GM23338 (cell line): Measurements from ENCODE around the gene PDIA3. TPM values are rescaled to one million over a fixed set of nuclear protein-coding genes. Genes with fewer than 3 reads are reported as not detected.
A peak's percentile ranks its signal among the peaks of the same experiment; 100 is the strongest.

Source experiments
- ATAC-seq: fragments of 200-7000 bp; cut with Tn5 transposase; 3 replicates; pipeline ENCODE4 v1.9.1; 2020
- DNase-seq: peaks from one replicate; pipeline ENCODE4 v3.0.0-alpha.2; 2015; ENCODE audit warnings: low spot score
- H2AFZ ChIP-seq: fragments of 200-600 bp; sonication (generic); 2 replicates; pipeline ENCODE4 v1.8.0; 2016; ENCODE audit warnings: antibody characterized with exemption, mild to moderate bottlenecking, moderate library complexity
- H3F3A ChIP-seq: fragments of 200-600 bp; sonication (generic); replicated peaks from 2 replicates; pipeline ENCODE4 v1.8.0; 2017; ENCODE audit warnings: antibody characterized with exemption, mixed run types, low read depth
- H3K27ac ChIP-seq: fragments of 200-600 bp; sonication (generic); 2 replicates; pipeline ENCODE4 v1.6.1; 2016; ENCODE audit warnings: low read depth
- H3K27me3 ChIP-seq: fragments of 200-600 bp; sonication (generic); 2 replicates; pipeline ENCODE4 v1.8.0; 2016; ENCODE audit warnings: mild to moderate bottlenecking, mixed run types, moderate library complexity; ENCODE audit not compliant: insufficient read depth
- H3K36me3 ChIP-seq: fragments of 200-600 bp; sonication (generic); 2 replicates; pipeline ENCODE4 v1.8.0; 2016; ENCODE audit warnings: mild to moderate bottlenecking; ENCODE audit not compliant: insufficient read depth
- H3K4me1 ChIP-seq: fragments of 200-600 bp; sonication (generic); 2 replicates; pipeline ENCODE4 v1.8.0; 2016; ENCODE audit warnings: mild to moderate bottlenecking, moderate library complexity; ENCODE audit not compliant: insufficient read depth
- H3K4me2 ChIP-seq: fragments of 200-600 bp; sonication (generic); 2 replicates; pipeline ENCODE4 v1.7.1; 2017; ENCODE audit warnings: mixed run types
- H3K4me3 ChIP-seq: fragments of 200-600 bp; sonication (generic); 2 replicates; pipeline ENCODE4 v1.6.1; 2016; ENCODE audit warnings: mixed run types
- H3K79me2 ChIP-seq: fragments of 200-600 bp; sonication (generic); replicated peaks from 2 replicates; pipeline ENCODE4 v1.8.0; 2017; ENCODE audit warnings: mild to moderate bottlenecking; ENCODE audit not compliant: insufficient read depth
- H3K9me2 ChIP-seq: fragments of 200-600 bp; sonication (generic); 2 replicates; pipeline ENCODE4 v1.8.0; 2017; ENCODE audit not compliant: insufficient read depth
- H4K20me1 ChIP-seq: fragments of 200-600 bp; sonication (generic); replicated peaks from 2 replicates; pipeline ENCODE4 v1.8.0; 2017; ENCODE audit warnings: mild to moderate bottlenecking; ENCODE audit not compliant: insufficient read depth
- H3K27ac Mint-ChIP-seq: 2 replicates; pipeline ENCODE4 v1.8.0; 2020; ENCODE audit warnings: inconsistent platforms, mild to moderate bottlenecking, moderate library complexity, mixed read lengths
- H3K27me3 Mint-ChIP-seq: 3 replicates; pipeline ENCODE4 v1.8.0; 2022; ENCODE audit warnings: low read depth, mild to moderate bottlenecking, moderate library complexity, mixed read lengths, inconsistent platforms; ENCODE audit not compliant: insufficient read depth, poor library complexity
- H3K36me3 Mint-ChIP-seq: 3 replicates; pipeline ENCODE4 v1.8.0; 2021; ENCODE audit warnings: low read depth, mild to moderate bottlenecking, inconsistent platforms, moderate library complexity, mixed read lengths
- H3K4me1 Mint-ChIP-seq: 3 replicates; pipeline ENCODE4 v1.8.0; 2020; ENCODE audit warnings: mild to moderate bottlenecking, inconsistent platforms, mixed read lengths
- H3K4me3 Mint-ChIP-seq: 3 replicates; pipeline ENCODE4 v1.8.0; 2021; ENCODE audit warnings: moderate library complexity, mild to moderate bottlenecking, inconsistent platforms, mixed read lengths
- H3K9me3 Mint-ChIP-seq: 3 replicates; pipeline ENCODE4 v1.8.0; 2020; ENCODE audit warnings: moderate library complexity, mild to moderate bottlenecking, inconsistent platforms, mixed read lengths
- CREB1 ChIP-seq: fragments of 250-450 bp; sonication (Bioruptor Pico); IDR thresholded peaks from 2 replicates; pipeline ENCODE4 v1.5.0; 2020; ENCODE audit warnings: low read depth, mild to moderate bottlenecking, moderate library complexity
- ETS1 ChIP-seq: IDR thresholded peaks from 2 replicates; pipeline ENCODE4 v1.6.1; 2016; ENCODE audit warnings: antibody characterized with exemption
- EZH2 ChIP-seq: fragments of 200-600 bp; sonication (generic); IDR thresholded peaks from one replicate; pipeline ENCODE4 v1.8.0; 2017; ENCODE audit warnings: antibody characterized with exemption, mild to moderate bottlenecking, low read depth; ENCODE audit not compliant: unreplicated experiment
- EZH2phosphoT487 ChIP-seq: fragments of 200-600 bp; sonication (generic); IDR thresholded peaks from one replicate; pipeline ENCODE4 v1.8.1; 2018; ENCODE audit warnings: antibody characterized with exemption; ENCODE audit not compliant: unreplicated experiment
- JUNB ChIP-seq: IDR thresholded peaks from one replicate; pipeline ENCODE4 v1.6.1; 2016; ENCODE audit warnings: antibody characterized with exemption; ENCODE audit not compliant: unreplicated experiment
- REST ChIP-seq: IDR thresholded peaks from one replicate; pipeline ENCODE4 v1.6.1; 2018; ENCODE audit warnings: antibody characterized with exemption; ENCODE audit not compliant: unreplicated experiment
- STAT1 ChIP-seq: IDR thresholded peaks from one replicate; pipeline ENCODE4 v1.6.1; 2016; ENCODE audit warnings: antibody characterized with exemption; ENCODE audit not compliant: unreplicated experiment
- ZNF114 ChIP-seq: fragments of 250-450 bp; sonication (Bioruptor Pico); IDR thresholded peaks from 2 replicates; pipeline ENCODE4 v1.5.0; 2020; ENCODE audit warnings: mild to moderate bottlenecking, moderate library complexity
- polyA plus RNA-seq: library from polyadenylated mRNA; unstranded; fragments of >200 nt; fragmentation: Nextera tagmentation; extraction: Ambion mirVana; gene quantifications from 2 replicates; pipeline ENCODE4 v1.2.1, GENCODE V29; 2016
- total RNA-seq: library from RNA; depleted of rRNA; stranded (reverse); fragments of >200 nt; shearing (Covaris generic); gene quantifications from 2 replicates; pipeline ENCODE4 v1.2.3, GENCODE V29; 2014
- TF ChIP-seq, protein P1 (sequence below): fragments of 250-450 bp; sonication (Bioruptor Pico); IDR thresholded peaks from 2 replicates; pipeline ENCODE4 v1.5.0; 2020; ENCODE audit warnings: mild to moderate bottlenecking, moderate library complexity
- TF ChIP-seq, protein P2 (sequence below), 2 experiments: fragments of 200-600 bp in 1 of 2; sonication (generic) in 1 of 2; conservative IDR thresholded peaks; 2 replicates each; pipeline versions ENCODE4 v1.5.1 to v1.6.1; 2016 to 2017; ENCODE audit warnings: antibody characterized with exemption in 2 of 2, low read depth in 2 of 2, mild to moderate bottlenecking in 2 of 2, moderate library complexity in 1 of 2

The PDIA3 gene
- total and polyA plus RNA-seq, 2 experiments from 2014 or later, result 363 to 631 TPM

GRCh38 chr15:43796566-43796965 lies 50.3 kb downstream of the PDIA3 start:
- peaks cover 19% of the 10 kb centered on the region; the same call in 1 of the 2 replicates for H4K20me1 ChIP-seq
- no peak overlapping the region for H3K4me3 ChIP-seq
- peaks cover 61% of the 10 kb centered on the region for H3K4me1 Mint-ChIP-seq
- H3F3A ChIP-seq, result peaks cover 39% of the 10 kb centered on the region
- peaks cover 84% of the 10 kb centered on the region for H3K36me3 Mint-ChIP-seq
- H3K4me1 ChIP-seq, result peaks cover 42% of the 10 kb centered on the region
- H3K9me3 Mint-ChIP-seq, result no peaks in the 10 kb centered on the region
- ATAC-seq, result no peak
- peak overlapping the region; percentile 5 for H3K27ac Mint-ChIP-seq
- DNase-seq, result no peak
- peaks cover 28% of the 10 kb centered on the region for H3K79me2 ChIP-seq
- no peaks in the 10 kb centered on the region for H3K27me3 ChIP-seq
- H3K27me3 Mint-ChIP-seq, result peaks cover 32% of the 10 kb centered on the region
- H3K4me2 ChIP-seq, result no peak overlapping the region
- no peaks in the 10 kb centered on the region for H3K9me2 ChIP-seq
- H3K4me3 Mint-ChIP-seq, result no peak overlapping the region; the same call in 2 of the 3 replicates
- peaks cover 21% of the 10 kb centered on the region for H3K36me3 ChIP-seq
- peak overlapping the region; percentile 62; the same call in 1 of the 2 replicates for H3K27ac ChIP-seq
- TF ChIP-seq, protein P1, sequence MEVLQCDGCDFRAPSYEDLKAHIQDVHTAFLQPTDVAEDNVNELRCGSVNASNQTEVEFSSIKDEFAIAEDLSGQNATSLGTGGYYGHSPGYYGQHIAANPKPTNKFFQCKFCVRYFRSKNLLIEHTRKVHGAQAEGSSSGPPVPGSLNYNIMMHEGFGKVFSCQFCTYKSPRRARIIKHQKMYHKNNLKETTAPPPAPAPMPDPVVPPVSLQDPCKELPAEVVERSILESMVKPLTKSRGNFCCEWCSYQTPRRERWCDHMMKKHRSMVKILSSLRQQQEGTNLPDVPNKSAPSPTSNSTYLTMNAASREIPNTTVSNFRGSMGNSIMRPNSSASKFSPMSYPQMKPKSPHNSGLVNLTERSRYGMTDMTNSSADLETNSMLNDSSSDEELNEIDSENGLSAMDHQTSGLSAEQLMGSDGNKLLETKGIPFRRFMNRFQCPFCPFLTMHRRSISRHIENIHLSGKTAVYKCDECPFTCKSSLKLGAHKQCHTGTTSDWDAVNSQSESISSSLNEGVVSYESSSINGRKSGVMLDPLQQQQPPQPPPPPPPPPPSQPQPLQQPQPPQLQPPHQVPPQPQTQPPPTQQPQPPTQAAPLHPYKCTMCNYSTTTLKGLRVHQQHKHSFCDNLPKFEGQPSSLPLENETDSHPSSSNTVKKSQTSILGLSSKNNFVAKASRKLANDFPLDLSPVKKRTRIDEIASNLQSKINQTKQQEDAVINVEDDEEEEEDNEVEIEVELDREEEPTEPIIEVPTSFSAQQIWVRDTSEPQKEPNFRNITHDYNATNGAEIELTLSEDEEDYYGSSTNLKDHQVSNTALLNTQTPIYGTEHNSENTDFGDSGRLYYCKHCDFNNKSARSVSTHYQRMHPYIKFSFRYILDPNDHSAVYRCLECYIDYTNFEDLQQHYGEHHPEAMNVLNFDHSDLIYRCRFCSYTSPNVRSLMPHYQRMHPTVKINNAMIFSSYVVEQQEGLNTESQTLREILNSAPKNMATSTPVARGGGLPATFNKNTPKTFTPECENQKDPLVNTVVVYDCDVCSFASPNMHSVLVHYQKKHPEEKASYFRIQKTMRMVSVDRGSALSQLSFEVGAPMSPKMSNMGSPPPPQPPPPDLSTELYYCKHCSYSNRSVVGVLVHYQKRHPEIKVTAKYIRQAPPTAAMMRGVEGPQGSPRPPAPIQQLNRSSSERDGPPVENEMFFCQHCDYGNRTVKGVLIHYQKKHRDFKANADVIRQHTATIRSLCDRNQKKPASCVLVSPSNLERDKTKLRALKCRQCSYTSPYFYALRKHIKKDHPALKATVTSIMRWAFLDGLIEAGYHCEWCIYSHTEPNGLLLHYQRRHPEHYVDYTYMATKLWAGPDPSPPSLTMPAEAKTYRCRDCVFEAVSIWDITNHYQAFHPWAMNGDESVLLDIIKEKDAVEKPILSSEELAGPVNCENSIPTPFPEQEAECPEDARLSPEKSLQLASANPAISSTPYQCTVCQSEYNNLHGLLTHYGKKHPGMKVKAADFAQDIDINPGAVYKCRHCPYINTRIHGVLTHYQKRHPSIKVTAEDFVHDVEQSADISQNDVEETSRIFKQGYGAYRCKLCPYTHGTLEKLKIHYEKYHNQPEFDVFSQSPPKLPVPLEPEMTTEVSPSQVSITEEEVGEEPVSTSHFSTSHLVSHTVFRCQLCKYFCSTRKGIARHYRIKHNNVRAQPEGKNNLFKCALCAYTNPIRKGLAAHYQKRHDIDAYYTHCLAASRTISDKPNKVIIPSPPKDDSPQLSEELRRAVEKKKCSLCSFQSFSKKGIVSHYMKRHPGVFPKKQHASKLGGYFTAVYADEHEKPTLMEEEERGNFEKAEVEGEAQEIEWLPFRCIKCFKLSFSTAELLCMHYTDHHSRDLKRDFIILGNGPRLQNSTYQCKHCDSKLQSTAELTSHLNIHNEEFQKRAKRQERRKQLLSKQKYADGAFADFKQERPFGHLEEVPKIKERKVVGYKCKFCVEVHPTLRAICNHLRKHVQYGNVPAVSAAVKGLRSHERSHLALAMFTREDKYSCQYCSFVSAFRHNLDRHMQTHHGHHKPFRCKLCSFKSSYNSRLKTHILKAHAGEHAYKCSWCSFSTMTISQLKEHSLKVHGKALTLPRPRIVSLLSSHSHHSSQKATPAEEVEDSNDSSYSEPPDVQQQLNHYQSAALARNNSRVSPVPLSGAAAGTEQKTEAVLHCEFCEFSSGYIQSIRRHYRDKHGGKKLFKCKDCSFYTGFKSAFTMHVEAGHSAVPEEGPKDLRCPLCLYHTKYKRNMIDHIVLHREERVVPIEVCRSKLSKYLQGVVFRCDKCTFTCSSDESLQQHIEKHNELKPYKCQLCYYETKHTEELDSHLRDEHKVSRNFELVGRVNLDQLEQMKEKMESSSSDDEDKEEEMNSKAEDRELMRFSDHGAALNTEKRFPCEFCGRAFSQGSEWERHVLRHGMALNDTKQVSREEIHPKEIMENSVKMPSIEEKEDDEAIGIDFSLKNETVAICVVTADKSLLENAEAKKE (CRISPR knock-in tag), result no peak
- no peak for TF ChIP-seq EZH2phosphoT487
- no peak for TF ChIP-seq ETS1
- TF ChIP-seq CREB1 (CRISPR knock-in tag), result no peak
- no peak for TF ChIP-seq STAT1
- TF ChIP-seq, protein P2, sequence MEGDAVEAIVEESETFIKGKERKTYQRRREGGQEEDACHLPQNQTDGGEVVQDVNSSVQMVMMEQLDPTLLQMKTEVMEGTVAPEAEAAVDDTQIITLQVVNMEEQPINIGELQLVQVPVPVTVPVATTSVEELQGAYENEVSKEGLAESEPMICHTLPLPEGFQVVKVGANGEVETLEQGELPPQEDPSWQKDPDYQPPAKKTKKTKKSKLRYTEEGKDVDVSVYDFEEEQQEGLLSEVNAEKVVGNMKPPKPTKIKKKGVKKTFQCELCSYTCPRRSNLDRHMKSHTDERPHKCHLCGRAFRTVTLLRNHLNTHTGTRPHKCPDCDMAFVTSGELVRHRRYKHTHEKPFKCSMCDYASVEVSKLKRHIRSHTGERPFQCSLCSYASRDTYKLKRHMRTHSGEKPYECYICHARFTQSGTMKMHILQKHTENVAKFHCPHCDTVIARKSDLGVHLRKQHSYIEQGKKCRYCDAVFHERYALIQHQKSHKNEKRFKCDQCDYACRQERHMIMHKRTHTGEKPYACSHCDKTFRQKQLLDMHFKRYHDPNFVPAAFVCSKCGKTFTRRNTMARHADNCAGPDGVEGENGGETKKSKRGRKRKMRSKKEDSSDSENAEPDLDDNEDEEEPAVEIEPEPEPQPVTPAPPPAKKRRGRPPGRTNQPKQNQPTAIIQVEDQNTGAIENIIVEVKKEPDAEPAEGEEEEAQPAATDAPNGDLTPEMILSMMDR (conservative IDR thresholded peaks at IDR 0.05; ENCODE audit: low read depth in 2 of 2), result no peak
- no peak for TF ChIP-seq ZNF114 (CRISPR knock-in tag)
- no peak for TF ChIP-seq REST
- no peak for TF ChIP-seq EZH2
- TF ChIP-seq JUNB, result no peak
- no peak overlapping the region for H2AFZ ChIP-seq
